HEK293 (cell line): Measurements from ENCODE around the gene PNPLA6.

Experiments
- CTCF ChIA-PET: fragments of 350-600 bp; formaldehyde crosslinking; extraction: SDS; loops from one replicate; lab custom pipeline; 2021; ENCODE audit warnings: antibody characterized with exemption; lab: Yijun Ruan, JAX
- POLR2A ChIA-PET: fragments of 300-600 bp; formaldehyde crosslinking; extraction: SDS; loops from one replicate; lab custom pipeline; 2020; ENCODE audit warnings: antibody characterized with exemption, inconsistent platforms; lab: Yijun Ruan, JAX
- H3K27ac ChIP-seq: fragments of 200-500 bp; sonication (Bioruptor generic); 2 replicates; pipeline ENCODE4 v1.5.1; 2014; ENCODE audit warnings: low read depth, low read length, control low read depth, inconsistent platforms; ENCODE audit errors: extremely low read depth
- H3K36me3 ChIP-seq, 2 experiments: fragments of 200-500 bp in 1 of 2; sonication (Bioruptor generic) in 1 of 2; 1 replicate in 1 of 2; 2 replicates in 1 of 2; pipeline ENCODE4 v1.5.1; 2014 to 2017; ENCODE audit warnings: inconsistent platforms in 2 of 2, low read length in 2 of 2; ENCODE audit not compliant: control insufficient read depth in 2 of 2, insufficient read depth in 1 of 2
- H3K4me1 ChIP-seq: fragments of 200-500 bp; sonication (Bioruptor generic); 2 replicates; pipeline ENCODE4 v1.5.1; 2014; ENCODE audit warnings: mild to moderate bottlenecking, low read length, inconsistent platforms; ENCODE audit not compliant: control insufficient read depth, insufficient read depth
- H3K4me3 ChIP-seq: 2 replicates; pipeline ENCODE4 v1.5.1; 2011; ENCODE audit warnings: low read depth, mild to moderate bottlenecking, control low read depth, low read length, moderate library complexity
- H3K9me3 ChIP-seq: fragments of 200-500 bp; sonication (Bioruptor generic); 2 replicates; pipeline ENCODE4 v1.5.1; 2014; ENCODE audit warnings: low read depth, low read length, inconsistent platforms; ENCODE audit not compliant: control insufficient read depth, insufficient read depth
- BCL11B ChIP-seq: fragments of 450-650 bp; formaldehyde crosslinking; IDR thresholded peaks from 2 replicates; pipeline ENCODE4 v1.5.1; 2016; ENCODE audit warnings: low read depth, missing biosample characterization, missing genetic modification characterization
- BCL6B ChIP-seq: fragments of 450-650 bp; formaldehyde crosslinking; IDR thresholded peaks from 2 replicates; pipeline ENCODE4 v1.5.1; 2017; ENCODE audit warnings: missing biosample characterization, missing genetic modification characterization
- HOXD13 ChIP-seq: sonication (generic); formaldehyde crosslinking; IDR thresholded peaks from 2 replicates; pipeline ENCODE4 v1.8.0; 2022; ENCODE audit warnings: missing genetic modification reagents, borderline replicate concordance
- KLF17 ChIP-seq: fragments of 450-650 bp; formaldehyde crosslinking; IDR thresholded peaks from 2 replicates; pipeline ENCODE4 v1.5.1; 2016; ENCODE audit warnings: missing biosample characterization, missing genetic modification characterization
- SCRT2 ChIP-seq: fragments of 450-650 bp; formaldehyde crosslinking; IDR thresholded peaks from 2 replicates; pipeline ENCODE4 v1.5.1; 2016; ENCODE audit warnings: missing biosample characterization, missing genetic modification characterization
- TCF7L2 ChIP-seq: IDR thresholded peaks from 2 replicates; pipeline ENCODE4 v1.6.1; 2011; ENCODE audit warnings: low read depth, mild to moderate bottlenecking, inconsistent platforms, low read length, moderate library complexity, borderline replicate concordance
- TRIM28 ChIP-seq: IDR thresholded peaks from 2 replicates; pipeline ENCODE4 v1.6.1; 2011; ENCODE audit warnings: low read length, control low read depth, borderline replicate concordance
- ZBTB44 ChIP-seq: fragments of 450-650 bp; IDR thresholded peaks from 2 replicates; pipeline ENCODE4 v1.5.1; 2018; ENCODE audit warnings: missing biosample characterization, mild to moderate bottlenecking, missing genetic modification characterization
- ZNF114 ChIP-seq: fragments of 450-650 bp; formaldehyde crosslinking; IDR thresholded peaks from 2 replicates; pipeline ENCODE4 v1.5.0; 2017; ENCODE audit warnings: missing biosample characterization, missing genetic modification characterization
- ZNF16 ChIP-seq: fragments of 450-650 bp; formaldehyde crosslinking; IDR thresholded peaks from 2 replicates; pipeline ENCODE4 v1.5.1; 2016; ENCODE audit warnings: low read depth, missing biosample characterization, missing genetic modification characterization
- ZNF223 ChIP-seq: fragments of 450-650 bp; formaldehyde crosslinking; IDR thresholded peaks from 2 replicates; pipeline ENCODE4 v1.5.1; 2016; ENCODE audit warnings: missing biosample characterization, missing genetic modification characterization
- ZNF23 ChIP-seq: fragments of 450-650 bp; formaldehyde crosslinking; IDR thresholded peaks from 2 replicates; pipeline ENCODE4 v1.5.1; 2016; ENCODE audit warnings: missing biosample characterization, missing genetic modification characterization, borderline replicate concordance
- ZNF292 ChIP-seq: fragments of 450-650 bp; formaldehyde crosslinking; IDR thresholded peaks from 2 replicates; pipeline ENCODE4 v1.5.1; 2016; ENCODE audit warnings: low read depth, missing biosample characterization, missing genetic modification characterization, borderline replicate concordance
- ZNF341 ChIP-seq: fragments of 450-650 bp; formaldehyde crosslinking; IDR thresholded peaks from 2 replicates; pipeline ENCODE4; 2016; ENCODE audit warnings: low read depth, missing biosample characterization, missing genetic modification characterization
- ZNF423 ChIP-seq: fragments of 450-650 bp; formaldehyde crosslinking; IDR thresholded peaks from 2 replicates; pipeline ENCODE4 v1.5.1; 2016; ENCODE audit warnings: missing biosample characterization, missing genetic modification characterization
- ZNF560 ChIP-seq: fragments of 450-650 bp; formaldehyde crosslinking; IDR thresholded peaks from 2 replicates; pipeline ENCODE4 v1.5.1; 2017; ENCODE audit warnings: missing biosample characterization, missing genetic modification characterization, borderline replicate concordance
- ZNF76 ChIP-seq: fragments of 450-650 bp; formaldehyde crosslinking; IDR thresholded peaks from 2 replicates; pipeline ENCODE4; 2016; ENCODE audit warnings: low read depth, missing biosample characterization, missing genetic modification characterization, borderline replicate concordance
- ZNF768 ChIP-seq: fragments of 450-650 bp; formaldehyde crosslinking; IDR thresholded peaks from 2 replicates; pipeline ENCODE4 v1.5.1; 2018; ENCODE audit warnings: missing biosample characterization, mild to moderate bottlenecking, missing genetic modification characterization
- ZNF830 ChIP-seq: fragments of 450-650 bp; IDR thresholded peaks from 2 replicates; pipeline ENCODE4 v1.5.0; 2018; ENCODE audit warnings: missing biosample characterization, missing genetic modification characterization, low read depth, mild to moderate bottlenecking, moderate library complexity
- ZNF837 ChIP-seq: fragments of 450-650 bp; formaldehyde crosslinking; IDR thresholded peaks from 2 replicates; pipeline ENCODE4 v1.5.1; 2016; ENCODE audit warnings: missing biosample characterization, missing genetic modification characterization
- TF ChIP-seq, protein P1 (sequence below): fragments of 450-650 bp; formaldehyde crosslinking; IDR thresholded peaks from 2 replicates; pipeline ENCODE4 v1.5.1; 2016; ENCODE audit warnings: missing biosample characterization, missing genetic modification characterization, borderline replicate concordance

PNPLA6 gene

GRCh38 chr19:7522923-7523667 is 12.4 kb upstream of the PNPLA6 start (continued):
- TF ChIP-seq KLF17 (tag by site-specific recombination) (0 out of 2 replicates have a peak, but pooled peaks have one; percentile 18), BCL6B (tag by site-specific recombination) (peak; percentile 84), ZNF341 (tag by site-specific recombination) (peak; percentile 20; the same call in 1 of the 2 replicates), HOXD13 (CRISPR knock-in tag) (no peak)

DNA sequence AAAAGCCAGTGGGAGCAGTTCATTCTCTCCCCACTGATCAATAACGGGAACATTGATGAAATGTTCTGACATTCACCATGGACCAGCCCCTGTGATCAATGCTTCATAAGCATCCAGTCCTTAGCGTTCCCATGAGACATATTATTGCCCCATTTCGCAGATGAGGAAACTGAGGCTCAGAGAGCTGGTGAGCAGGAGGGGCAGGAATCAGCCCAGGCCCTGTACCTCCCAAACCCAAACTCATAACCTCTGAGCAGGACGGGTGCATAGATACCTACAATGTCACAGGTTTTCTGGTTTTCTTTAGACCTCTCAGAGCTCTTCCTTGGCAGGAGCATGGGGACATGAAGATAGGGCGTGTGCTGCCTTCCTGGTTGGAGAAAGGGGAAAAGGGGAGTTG is 11.0 kb upstream of the PNPLA6 start:
- Histone ChIP-seq H3K4me1 (0 out of 2 replicates have a peak, but pooled peaks cover 2% of the 10 kb centered on the region), H3K27ac (no peak overlapping the region), H3K4me3 (no peak overlapping the region), H3K9me3 (no peaks in the 10 kb centered on the region), H3K36me3 (peaks cover 0 to 36% of the 10 kb centered on the region in 2 experiments; a peak in 1 of 3 replicates)
- TF ChIP-seq ZNF560 (tag by site-specific recombination): no peak
- no peak for TF ChIP-seq TCF7L2
- TF ChIP-seq ZNF76 (tag by site-specific recombination): no peak
- no peak for TF ChIP-seq ZNF423 (tag by site-specific recombination)
- TF ChIP-seq ZNF223 (tag by site-specific recombination): no peak
- no peak for TF ChIP-seq ZNF114 (tag by site-specific recombination)
- TF ChIP-seq ZNF837 (tag by site-specific recombination): no peak
- no peak for TF ChIP-seq BCL11B (tag by site-specific recombination)
- TF ChIP-seq TRIM28: no peak
- no peak for TF ChIP-seq ZBTB44
- no peak for TF ChIP-seq ZNF23
- no peak for TF ChIP-seq ZNF292 (tag by site-specific recombination)
- ChIA-PET CTCF (no interaction called here), POLR2A (no interaction called here)

DNA sequence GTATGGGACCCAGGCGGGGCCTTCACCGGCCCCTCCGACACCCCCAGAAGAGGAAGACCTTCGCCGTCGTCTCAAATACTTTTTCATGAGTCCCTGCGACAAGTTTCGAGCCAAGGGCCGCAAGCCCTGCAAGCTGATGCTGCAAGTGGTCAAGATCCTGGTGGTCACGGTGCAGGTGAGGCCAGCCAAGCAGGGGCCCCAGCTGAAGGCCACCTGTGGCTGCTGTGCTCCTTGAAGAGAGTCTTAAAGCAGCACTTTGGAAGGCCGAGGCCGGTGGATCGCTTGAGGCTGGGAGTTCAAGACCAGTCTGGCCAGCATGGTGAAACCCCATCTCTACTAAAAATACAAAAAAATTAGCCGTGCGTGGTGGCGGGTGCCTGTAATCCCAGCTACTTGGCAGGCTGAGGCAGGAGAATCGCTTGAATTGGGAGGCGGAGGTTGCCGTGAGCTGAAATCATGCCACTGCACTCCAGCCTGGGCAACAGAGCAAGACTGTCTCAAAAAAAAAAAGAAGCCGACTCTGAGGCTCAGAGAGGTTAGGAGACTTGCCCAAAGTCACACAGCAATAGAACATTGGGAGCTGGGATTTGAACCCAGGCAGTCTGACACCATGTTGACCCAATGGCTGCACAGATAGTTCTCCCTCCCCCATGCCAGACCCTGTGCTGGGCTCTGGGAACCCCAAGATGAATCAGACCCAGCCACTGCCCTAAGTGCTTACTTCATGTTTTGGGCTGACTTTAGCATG is 10.4 kb upstream of the PNPLA6 start:
- POLR2A ChIA-PET: no interaction called here
- 0 out of 2 replicates have a peak, but pooled peaks cover 2% of the 10 kb centered on the region for H3K4me1 ChIP-seq
- no peak overlapping the region for H3K27ac ChIP-seq
- no peak overlapping the region for H3K4me3 ChIP-seq
- no peaks in the 10 kb centered on the region for H3K9me3 ChIP-seq
- CTCF ChIA-PET: interaction anchor here (0.7 kb wide), 1 partner anchor 158 kb away, joined by 3 read pairs; no protein-coding TSS in a partner anchor
- TF ChIP-seq ZNF830 (tag by site-specific recombination) (no peak), SCRT2 (tag by site-specific recombination) (0 out of 2 replicates have a peak, but pooled peaks have one; percentile 36), ZNF768 (tag by site-specific recombination) (peak; percentile 94), ZNF16 (tag by site-specific recombination) (no peak)
- TF ChIP-seq, protein P1, sequence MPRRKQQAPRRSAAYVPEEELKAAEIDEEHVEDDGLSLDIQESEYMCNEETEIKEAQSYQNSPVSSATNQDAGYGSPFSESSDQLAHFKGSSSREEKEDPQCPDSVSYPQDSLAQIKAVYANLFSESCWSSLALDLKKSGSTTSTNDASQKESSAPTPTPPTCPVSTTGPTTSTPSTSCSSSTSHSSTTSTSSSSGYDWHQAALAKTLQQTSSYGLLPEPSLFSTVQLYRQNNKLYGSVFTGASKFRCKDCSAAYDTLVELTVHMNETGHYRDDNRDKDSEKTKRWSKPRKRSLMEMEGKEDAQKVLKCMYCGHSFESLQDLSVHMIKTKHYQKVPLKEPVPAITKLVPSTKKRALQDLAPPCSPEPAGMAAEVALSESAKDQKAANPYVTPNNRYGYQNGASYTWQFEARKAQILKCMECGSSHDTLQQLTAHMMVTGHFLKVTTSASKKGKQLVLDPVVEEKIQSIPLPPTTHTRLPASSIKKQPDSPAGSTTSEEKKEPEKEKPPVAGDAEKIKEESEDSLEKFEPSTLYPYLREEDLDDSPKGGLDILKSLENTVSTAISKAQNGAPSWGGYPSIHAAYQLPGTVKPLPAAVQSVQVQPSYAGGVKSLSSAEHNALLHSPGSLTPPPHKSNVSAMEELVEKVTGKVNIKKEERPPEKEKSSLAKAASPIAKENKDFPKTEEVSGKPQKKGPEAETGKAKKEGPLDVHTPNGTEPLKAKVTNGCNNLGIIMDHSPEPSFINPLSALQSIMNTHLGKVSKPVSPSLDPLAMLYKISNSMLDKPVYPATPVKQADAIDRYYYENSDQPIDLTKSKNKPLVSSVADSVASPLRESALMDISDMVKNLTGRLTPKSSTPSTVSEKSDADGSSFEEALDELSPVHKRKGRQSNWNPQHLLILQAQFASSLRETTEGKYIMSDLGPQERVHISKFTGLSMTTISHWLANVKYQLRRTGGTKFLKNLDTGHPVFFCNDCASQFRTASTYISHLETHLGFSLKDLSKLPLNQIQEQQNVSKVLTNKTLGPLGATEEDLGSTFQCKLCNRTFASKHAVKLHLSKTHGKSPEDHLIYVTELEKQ: no peak
- peaks cover 0 to 32% of the 10 kb centered on the region in 2 experiments; a peak in 1 of 3 replicates for H3K36me3 ChIP-seq
